Stimulated activated memory B cell treated with anti-CD40 and anti-IgM and Interleukin-4, amounts not matched to agents 10 μg/mL and 1 μg/mL and 100 μg/mL, for 72 hours (primary cell): Measurements from ENCODE around the gene IGFBP3.

ENCODE experiments used
- ATAC-seq: fragments of 150-1000 bp; cut with Tn5 transposase; 2 replicates; pipeline ENCODE4 v1.10.0; 2021
- H3K27ac Mint-ChIP-seq: one replicate; pipeline ENCODE4 v1.8.0; 2022; ENCODE audit warnings: mild to moderate bottlenecking, mixed read lengths
- H3K27me3 Mint-ChIP-seq: one replicate; pipeline ENCODE4 v1.8.0; 2022; ENCODE audit warnings: mixed read lengths
- H3K36me3 Mint-ChIP-seq: one replicate; pipeline ENCODE4 v1.8.0; 2022; ENCODE audit warnings: mixed read lengths
- H3K4me1 Mint-ChIP-seq: one replicate; pipeline ENCODE4 v1.8.0; 2022; ENCODE audit warnings: mixed read lengths
- H3K4me3 Mint-ChIP-seq: one replicate; pipeline ENCODE4 v1.8.0; 2022; ENCODE audit warnings: mild to moderate bottlenecking, moderate library complexity, mixed read lengths
- H3K9me3 Mint-ChIP-seq: one replicate; pipeline ENCODE4 v1.8.0; 2022; ENCODE audit warnings: mixed read lengths

The IGFBP3 gene

DNA sequence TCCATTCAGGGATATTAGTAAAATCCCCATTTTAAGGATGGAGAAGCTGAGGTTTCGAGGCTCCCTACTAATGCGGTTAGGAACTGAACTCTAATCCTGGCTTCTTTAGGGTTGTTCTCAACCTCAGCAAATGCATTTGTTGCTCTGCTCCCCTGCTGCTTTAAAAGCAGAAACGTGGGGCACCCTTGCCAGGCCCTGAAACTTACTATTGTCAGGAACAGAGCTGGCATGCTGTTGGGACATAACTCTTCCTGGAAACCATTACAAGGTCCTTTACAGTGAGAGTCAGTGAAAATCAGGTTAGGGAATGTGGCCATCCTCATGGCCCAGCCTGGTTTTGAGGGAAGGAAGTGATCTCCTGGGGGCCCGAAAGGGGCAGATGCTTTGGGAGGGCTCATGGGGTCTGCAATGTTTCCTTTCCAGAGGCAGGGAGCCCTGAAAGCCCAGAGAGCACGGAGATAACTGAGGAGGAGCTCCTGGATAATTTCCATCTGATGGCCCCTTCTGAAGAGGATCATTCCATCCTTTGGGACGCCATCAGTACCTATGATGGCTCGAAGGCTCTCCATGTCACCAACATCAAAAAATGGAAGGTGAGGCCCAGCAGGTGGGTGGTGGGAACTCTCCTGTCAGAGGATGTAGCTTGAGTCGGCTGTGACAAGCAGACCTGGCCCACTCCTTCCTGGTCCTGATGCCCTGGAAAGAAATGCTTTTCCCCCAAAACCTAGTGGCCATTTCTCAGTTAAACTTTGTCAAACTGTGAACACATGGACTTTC lies 30.8 kb downstream of the IGFBP3 start:
- no peaks in the 10 kb centered on the region for H3K9me3 Mint-ChIP-seq
- H3K4me3 Mint-ChIP-seq = no peak overlapping the region
- no peak overlapping the region for H3K27ac Mint-ChIP-seq
- H3K36me3 Mint-ChIP-seq = no peaks in the 10 kb centered on the region
- ATAC-seq = no peak
- H3K27me3 Mint-ChIP-seq = peaks cover 47% of the 10 kb centered on the region
- no peaks in the 10 kb centered on the region for H3K4me1 Mint-ChIP-seq

DNA sequence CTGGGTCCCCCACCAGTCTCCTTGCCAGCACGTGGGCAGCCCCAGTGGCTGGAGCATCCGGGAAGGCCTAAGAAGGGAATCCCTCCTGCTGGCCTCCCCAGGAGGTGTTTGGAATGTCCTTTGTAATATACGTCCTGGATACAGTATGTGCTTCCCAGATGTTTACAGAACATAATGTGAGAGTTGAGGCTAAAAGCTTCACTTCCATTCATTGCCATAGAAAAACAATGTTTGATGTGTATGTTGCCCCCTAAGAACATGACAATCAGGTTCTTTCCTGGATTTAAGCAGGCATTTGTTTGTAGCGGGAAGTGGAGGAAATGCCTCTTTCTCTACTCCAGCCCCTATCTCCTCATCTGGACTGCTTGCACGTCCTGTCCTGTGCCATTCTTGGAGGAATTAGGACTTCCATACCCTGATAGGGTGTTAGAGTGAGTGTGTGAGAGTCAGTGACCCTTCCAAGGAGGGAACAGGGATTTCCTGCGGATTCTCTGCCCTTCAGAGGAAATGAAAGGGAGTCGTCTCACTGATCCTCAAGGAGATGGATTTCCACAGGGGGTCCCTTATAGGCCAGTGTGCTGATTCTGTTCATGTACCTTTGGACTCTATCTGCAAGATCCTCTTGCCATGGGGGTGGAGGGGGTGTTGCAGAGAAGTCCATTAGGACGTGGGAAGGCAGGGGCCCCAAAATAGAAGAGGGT lies 31.6 kb downstream of the IGFBP3 start:
- no peak overlapping the region for H3K27ac Mint-ChIP-seq
- H3K36me3 Mint-ChIP-seq = no peaks in the 10 kb centered on the region
- no peaks in the 10 kb centered on the region for H3K9me3 Mint-ChIP-seq
- no peak overlapping the region for H3K4me3 Mint-ChIP-seq
- H3K27me3 Mint-ChIP-seq = peaks cover 48% of the 10 kb centered on the region
- no peaks in the 10 kb centered on the region for H3K4me1 Mint-ChIP-seq
- ATAC-seq = no peak

DNA sequence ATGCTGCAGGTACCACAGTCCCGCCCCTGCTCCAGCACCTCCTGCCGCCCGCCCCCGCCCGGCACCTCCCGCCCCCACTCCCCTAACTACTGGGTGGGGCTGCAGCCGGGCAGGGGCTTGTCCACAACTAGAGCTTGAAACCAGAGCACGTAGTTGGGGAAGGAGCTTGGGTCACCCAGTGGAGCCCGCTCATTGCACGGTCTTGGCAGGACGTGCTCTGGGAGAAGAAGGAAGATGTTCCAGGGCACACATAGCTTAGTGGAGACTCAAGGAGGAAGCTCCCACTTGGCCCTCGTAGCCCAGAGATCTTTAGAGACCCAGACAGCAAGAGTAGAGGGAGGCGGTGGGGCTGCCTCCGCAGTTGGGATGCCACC lies 32.1 kb downstream of the IGFBP3 start:
- H3K4me1 Mint-ChIP-seq = no peaks in the 10 kb centered on the region
- H3K27me3 Mint-ChIP-seq = peaks cover 48% of the 10 kb centered on the region
- H3K4me3 Mint-ChIP-seq = no peak overlapping the region
- H3K9me3 Mint-ChIP-seq = no peaks in the 10 kb centered on the region
- no peaks in the 10 kb centered on the region for H3K36me3 Mint-ChIP-seq
- no peak overlapping the region for H3K27ac Mint-ChIP-seq
- peak; percentile 4 for ATAC-seq

DNA sequence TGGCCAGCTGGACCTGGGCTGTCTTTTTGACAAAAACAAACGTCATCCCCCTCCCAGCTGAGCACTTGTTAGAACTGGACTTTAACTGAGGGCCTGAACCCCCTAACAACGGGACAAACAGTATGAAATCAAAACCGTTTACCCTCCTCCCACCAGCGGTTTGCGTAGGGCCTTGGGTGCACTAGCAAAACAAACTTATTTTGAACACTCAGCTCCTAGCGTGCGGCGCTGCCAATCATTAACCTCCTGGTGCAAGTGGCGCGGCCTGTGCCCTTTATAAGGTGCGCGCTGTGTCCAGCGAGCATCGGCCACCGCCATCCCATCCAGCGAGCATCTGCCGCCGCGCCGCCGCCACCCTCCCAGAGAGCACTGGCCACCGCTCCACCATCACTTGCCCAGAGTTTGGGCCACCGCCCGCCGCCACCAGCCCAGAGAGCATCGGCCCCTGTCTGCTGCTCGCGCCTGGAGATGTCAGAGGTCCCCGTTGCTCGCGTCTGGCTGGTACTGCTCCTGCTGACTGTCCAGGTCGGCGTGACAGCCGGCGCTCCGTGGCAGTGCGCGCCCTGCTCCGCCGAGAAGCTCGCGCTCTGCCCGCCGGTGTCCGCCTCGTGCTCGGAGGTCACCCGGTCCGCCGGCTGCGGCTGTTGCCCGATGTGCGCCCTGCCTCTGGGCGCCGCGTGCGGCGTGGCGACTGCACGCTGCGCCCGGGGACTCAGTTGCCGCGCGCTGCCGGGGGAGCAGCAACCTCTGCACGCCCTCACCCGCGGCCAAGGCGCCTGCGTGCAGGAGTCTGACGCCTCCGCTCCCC lies 32.7 kb downstream of the IGFBP3 start, which contains the start of gene IGFBP1:
IGFBP1 (plus strand) TSS at position 304 of the 808 bp plus-strand sequence; CDS start at position 469, 165 bp downstream.
- H3K27ac Mint-ChIP-seq = no peak within 1 kb of the TSS
- H3K4me1 Mint-ChIP-seq = no peaks in the 10 kb centered on the region
- no peak within 1 kb of the TSS for H3K4me3 Mint-ChIP-seq
- H3K36me3 Mint-ChIP-seq = no peaks in the 10 kb centered on the region
- peaks cover 48% of the 10 kb centered on the region for H3K27me3 Mint-ChIP-seq
- H3K9me3 Mint-ChIP-seq = no peaks in the 10 kb centered on the region
- peak; percentile 50 for ATAC-seq

DNA sequence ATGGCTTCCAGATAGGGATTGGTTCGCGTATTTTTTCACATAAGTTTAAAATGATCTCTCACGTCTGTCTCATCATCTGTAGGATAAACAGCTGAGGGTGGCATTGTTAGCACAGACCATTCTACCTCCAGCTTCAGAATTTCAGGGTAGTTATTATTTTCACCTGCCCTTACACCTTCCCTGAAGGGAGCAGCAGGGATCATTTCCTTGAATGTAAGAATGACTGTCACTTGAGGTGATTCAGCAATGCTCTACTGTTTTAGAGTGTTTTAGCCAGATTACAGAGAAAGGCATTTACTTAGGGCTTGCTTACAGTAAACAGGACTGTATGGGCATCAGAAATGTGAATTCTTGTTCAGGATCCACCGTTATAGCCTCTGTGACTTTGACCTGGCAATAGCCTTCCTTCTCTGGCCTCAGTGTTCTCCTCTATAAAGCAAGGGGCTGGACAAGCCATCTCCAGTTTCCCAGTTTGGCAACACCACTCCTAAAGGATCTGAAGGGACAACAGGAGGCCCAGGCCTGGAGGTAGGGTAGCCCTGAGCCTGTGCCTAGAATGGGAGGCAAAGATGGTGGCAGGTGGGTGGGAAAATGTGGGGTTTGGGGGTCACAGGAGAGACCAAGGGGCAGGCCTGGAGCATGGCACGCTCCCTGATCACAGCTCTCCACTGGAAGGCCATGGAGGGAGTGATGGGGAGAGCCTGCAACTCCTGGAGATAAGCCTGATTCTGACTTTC lies 34.0 kb downstream of the IGFBP3 start:
- Mint-ChIP-seq H3K27ac (no peak overlapping the region), H3K27me3 (peaks cover 46% of the 10 kb centered on the region), H3K36me3 (no peaks in the 10 kb centered on the region), H3K4me3 (no peak overlapping the region), H3K9me3 (no peaks in the 10 kb centered on the region), H3K4me1 (no peaks in the 10 kb centered on the region)
- ATAC-seq = no peak

DNA sequence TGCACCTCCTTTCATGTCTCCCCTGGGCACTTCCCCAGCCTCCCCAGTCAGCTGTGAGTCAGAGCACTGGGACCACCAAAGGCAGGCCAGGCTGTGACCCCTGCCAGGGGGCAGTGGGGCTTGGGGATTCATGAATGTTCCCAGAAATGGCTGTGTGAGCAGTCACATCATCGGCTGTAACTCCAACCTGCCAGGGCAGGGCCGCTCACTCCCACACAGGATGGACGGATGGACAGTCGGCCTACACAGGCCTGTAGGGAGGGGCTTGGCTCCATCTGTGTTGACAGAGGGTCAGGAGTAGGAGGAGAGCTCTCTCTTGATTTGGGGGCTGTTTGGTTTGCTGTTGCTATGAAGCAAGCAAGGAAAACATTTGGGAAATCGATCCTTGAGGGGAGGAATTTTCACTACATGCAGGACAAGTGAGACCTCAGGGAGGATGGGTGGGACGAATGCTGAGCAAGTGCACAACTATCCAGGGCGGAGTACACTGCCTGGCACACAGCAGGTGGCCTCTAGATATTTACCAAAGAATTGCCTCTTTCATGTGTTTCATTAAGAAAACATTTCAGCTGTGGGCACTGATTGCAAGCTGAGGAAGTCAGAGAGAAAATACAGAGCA lies 35.7 kb downstream of the IGFBP3 start:
- H3K27ac Mint-ChIP-seq = no peak overlapping the region
- no peak for ATAC-seq
- no peaks in the 10 kb centered on the region for H3K4me1 Mint-ChIP-seq
- H3K9me3 Mint-ChIP-seq = no peaks in the 10 kb centered on the region
- H3K27me3 Mint-ChIP-seq = peaks cover 35% of the 10 kb centered on the region
- no peak overlapping the region for H3K4me3 Mint-ChIP-seq
- no peaks in the 10 kb centered on the region for H3K36me3 Mint-ChIP-seq

DNA sequence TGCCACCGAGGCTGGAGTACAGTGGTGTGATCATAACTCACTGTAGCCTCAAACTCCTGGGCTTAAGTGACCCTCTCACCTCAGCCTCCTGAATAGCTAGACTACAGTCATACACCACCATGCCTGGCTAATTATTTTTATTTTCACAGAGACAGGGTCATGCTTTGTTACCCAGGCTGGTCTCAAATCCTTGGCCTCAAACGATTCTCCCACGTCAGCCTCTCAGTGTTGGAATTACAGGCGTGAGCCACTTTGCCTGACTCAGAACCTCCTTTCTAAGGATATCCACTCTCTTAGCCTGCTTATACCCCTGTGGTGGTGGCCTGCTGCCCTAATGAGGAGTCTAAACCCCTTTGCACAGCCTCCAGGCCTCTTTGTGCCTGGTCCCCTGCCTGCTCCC lies 36.9 kb downstream of the IGFBP3 start:
- Mint-ChIP-seq H3K36me3 (no peaks in the 10 kb centered on the region), H3K27me3 (peaks cover 25% of the 10 kb centered on the region), H3K4me1 (no peaks in the 10 kb centered on the region), H3K4me3 (no peak overlapping the region), H3K9me3 (peaks cover 3% of the 10 kb centered on the region), H3K27ac (no peak overlapping the region)
- no peak for ATAC-seq

DNA sequence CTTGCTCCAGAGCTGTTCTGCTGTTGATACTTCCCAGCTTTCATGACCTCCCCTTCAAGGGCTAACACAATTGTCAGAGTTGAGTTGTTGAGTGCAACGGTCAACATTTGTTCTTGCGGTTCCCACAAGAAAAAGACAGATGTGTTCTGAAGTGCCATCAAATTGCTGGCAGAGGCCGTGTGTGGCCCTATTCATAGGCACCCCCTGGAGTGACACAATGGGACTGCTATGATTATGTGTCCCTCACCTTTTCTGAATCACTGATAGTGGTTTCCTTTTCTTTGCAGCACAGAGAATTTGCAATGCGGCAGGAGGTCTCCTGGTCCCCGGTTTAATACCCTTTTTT lies 38.6 kb downstream of the IGFBP3 start:
- Mint-ChIP-seq H3K9me3 (peaks cover 7% of the 10 kb centered on the region), H3K27ac (no peak overlapping the region), H3K4me1 (no peaks in the 10 kb centered on the region), H3K36me3 (no peaks in the 10 kb centered on the region), H3K27me3 (peaks cover 22% of the 10 kb centered on the region), H3K4me3 (no peak overlapping the region)
- ATAC-seq = no peak

DNA sequence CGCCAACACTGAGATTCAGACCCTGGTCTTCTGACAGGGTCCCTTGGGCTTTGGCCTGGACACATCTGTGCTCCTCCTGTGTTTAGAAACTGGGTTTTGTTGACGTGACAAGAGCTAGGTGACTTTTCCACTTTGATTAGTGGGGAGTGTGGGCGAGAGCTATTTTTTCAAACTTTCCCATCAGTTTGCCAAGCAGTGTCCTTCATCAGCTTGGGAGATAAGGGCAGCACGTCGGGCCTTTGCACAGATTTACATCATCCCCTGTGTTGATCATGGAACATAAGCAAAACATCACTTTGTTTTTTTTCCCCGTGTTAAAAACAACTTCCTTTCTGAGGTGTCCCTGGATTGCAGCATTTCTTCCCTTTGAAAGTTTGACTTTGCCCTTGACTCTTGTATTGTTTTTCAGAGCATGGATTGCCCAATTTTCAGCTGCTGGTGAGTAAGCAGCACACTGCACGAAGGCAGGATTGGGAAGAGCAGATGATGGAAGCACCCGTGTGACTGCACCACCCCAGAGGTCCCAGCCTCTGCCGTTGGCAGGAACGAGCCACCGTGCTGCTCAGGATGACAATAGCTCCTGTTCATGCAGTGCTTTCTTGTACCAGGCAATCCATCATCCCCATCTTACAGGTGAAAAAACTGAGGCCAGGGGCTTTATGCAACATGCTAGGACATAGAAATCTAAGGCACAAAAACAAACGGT lies 39.2 kb downstream of the IGFBP3 start:
- Mint-ChIP-seq H3K4me3 (no peak overlapping the region), H3K4me1 (no peaks in the 10 kb centered on the region), H3K27ac (no peak overlapping the region), H3K9me3 (peaks cover 7% of the 10 kb centered on the region), H3K27me3 (peaks cover 22% of the 10 kb centered on the region), H3K36me3 (no peaks in the 10 kb centered on the region)
- no peak for ATAC-seq

DNA sequence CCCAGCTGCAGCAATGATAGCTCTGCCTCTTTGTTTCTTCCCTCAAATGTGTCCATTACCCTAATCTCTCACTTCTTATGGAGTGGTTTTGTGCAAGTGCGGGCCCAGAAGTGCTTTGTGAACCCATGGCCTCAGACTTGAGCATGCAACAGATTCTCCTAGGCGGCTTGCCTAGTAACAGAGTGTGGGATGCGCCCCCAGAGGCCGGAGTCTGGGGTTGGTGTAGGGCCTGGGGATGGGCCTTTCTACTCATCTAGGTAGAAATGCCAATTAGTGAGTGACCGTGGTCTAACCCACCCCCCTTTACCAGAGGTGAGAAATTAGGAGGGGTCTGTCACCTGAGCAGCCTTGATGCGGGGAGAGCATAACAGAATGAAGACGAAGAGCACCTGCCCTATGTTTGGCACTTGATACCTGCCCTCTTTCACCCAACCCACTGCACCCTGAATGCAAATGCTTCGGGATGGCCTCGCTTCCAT lies 39.8 kb downstream of the IGFBP3 start:
- Mint-ChIP-seq H3K4me3 (no peak overlapping the region), H3K36me3 (no peaks in the 10 kb centered on the region), H3K4me1 (no peaks in the 10 kb centered on the region), H3K27ac (no peak overlapping the region), H3K27me3 (peaks cover 22% of the 10 kb centered on the region), H3K9me3 (peaks cover 7% of the 10 kb centered on the region)
- no peak for ATAC-seq

DNA sequence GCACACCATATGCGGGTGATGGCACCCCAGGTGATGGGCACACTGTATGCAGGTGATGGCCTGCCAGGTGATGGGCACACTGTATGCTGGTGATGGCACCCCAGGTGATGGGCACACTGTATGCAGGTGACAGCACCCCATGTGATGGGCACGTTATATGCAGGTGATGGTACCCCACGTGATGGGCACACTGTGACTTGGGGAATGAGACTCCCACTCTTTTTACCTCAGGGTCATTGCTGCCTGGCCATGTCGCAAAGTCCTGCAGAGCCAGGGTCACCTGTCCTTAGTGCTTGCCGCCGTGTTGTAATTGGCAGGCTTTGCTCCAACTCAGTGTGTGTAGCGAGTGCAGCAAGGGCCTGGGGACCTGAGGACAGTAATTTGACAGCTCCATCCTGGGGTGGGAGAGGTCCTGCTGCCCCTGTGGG lies 40.6 kb downstream of the IGFBP3 start:
- Mint-ChIP-seq H3K4me1 (no peaks in the 10 kb centered on the region), H3K36me3 (no peaks in the 10 kb centered on the region), H3K27me3 (peaks cover 20% of the 10 kb centered on the region), H3K4me3 (no peak overlapping the region), H3K27ac (no peak overlapping the region), H3K9me3 (peaks cover 7% of the 10 kb centered on the region)
- ATAC-seq = peak; percentile 32

DNA sequence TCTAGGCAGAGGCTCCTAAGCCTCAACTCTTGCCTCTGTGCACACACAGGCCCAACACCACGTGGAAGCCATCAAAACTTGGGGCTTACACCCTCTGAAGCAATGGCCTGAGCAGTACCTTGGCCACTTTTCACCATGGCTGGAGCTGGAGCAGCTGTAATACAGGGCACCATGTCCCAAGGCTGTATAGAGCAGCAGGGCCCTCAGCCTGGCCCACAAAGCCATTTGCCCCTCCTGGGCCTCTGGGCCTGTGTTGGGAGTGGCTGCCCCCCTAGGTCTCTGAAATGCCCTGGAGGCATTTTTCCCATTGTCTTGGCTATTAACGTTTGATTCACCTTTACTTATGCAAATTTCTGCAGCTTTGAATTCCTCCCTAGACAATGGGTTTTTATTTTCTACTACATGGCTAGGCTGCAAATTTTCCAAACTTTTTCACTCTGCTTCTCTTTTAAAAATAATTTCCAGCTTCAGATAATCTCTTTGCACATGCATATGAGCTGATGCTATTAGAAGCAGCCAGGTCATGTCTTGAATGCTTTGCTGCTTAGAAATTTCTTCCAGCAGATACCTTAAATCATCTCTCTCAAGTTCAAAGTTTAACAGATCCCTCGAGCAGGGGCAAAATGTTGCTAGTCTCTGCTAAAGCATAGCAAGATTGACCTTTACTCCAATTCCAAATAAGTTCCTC lies 42.5 kb downstream of the IGFBP3 start:
- H3K27me3 Mint-ChIP-seq = peaks cover 1% of the 10 kb centered on the region
- no peak for ATAC-seq

DNA sequence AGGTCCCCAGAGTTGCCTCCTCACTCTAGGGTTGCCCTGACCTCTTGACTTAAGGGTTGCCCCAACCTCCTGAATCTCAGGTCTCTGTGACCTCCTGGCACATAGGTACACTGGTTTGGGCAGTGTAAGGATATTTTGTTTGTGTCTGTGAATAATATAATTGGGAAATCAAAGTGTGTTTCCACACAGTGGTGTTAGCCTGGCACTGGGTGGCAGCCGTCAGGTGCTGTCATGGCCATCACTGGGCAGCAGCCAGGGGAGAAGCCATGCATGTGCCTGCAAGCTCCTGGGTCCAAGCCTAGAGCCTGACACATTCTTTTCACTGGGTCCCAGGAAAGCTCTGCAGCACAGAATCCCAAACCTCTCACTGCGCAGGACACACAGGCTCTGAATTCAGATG lies 44.6 kb downstream of the IGFBP3 start:
- Mint-ChIP-seq H3K36me3 (no peaks in the 10 kb centered on the region), H3K27ac (no peak overlapping the region), H3K27me3 (no peaks in the 10 kb centered on the region), H3K9me3 (peaks cover 7% of the 10 kb centered on the region), H3K4me1 (no peaks in the 10 kb centered on the region), H3K4me3 (no peak overlapping the region)
- ATAC-seq = no peak

More for the DNA sequence above, 42.5 kb downstream of the IGFBP3 start:
- Mint-ChIP-seq H3K4me1 (no peaks in the 10 kb centered on the region), H3K36me3 (no peaks in the 10 kb centered on the region), H3K27ac (no peak overlapping the region), H3K4me3 (no peak overlapping the region), H3K9me3 (peaks cover 7% of the 10 kb centered on the region)
